ENCODE results near the gene CCDC92B. TPM values are rescaled to one million over a fixed set of nuclear protein-coding genes. Genes with fewer than 3 reads are reported as not detected.
A peak's percentile ranks its signal among the peaks of the same experiment; 100 is the strongest.

Gene CCDC92B
- total and polyA plus RNA-seq, 2 of the 13 experiments (the other 11 are each of a cell fraction or from before 2014, with no cell fraction given), result not detected

- TF ChIP-seq ETS1 (CRISPR knock-in tag; IDR thresholded peaks at IDR 0.05) (0 out of 2 replicates have a peak, but pooled peaks have one; percentile 28), CHD4 (IDR thresholded peaks at IDR 0.05; ENCODE audit: borderline replicate concordance, low read length) (no peak), RARA (CRISPR knock-in tag; IDR thresholded peaks at IDR 0.05) (peak; percentile 36; the same call in 1 of the 2 replicates), ATF2 (CRISPR knock-in tag; IDR thresholded peaks at IDR 0.05) (0 out of 2 replicates have a peak, but pooled peaks have one; percentile 23), ZUFSP (CRISPR knock-in tag; IDR thresholded peaks at IDR 0.05; ENCODE audit: borderline replicate concordance) (no peak), GMEB1 (CRISPR knock-in tag; IDR thresholded peaks at IDR 0.05; ENCODE audit: borderline replicate concordance) (peak; percentile 96), NCOA1 (CRISPR knock-in tag; IDR thresholded peaks at IDR 0.05) (no peak), NR1H2 (CRISPR knock-in tag; IDR thresholded peaks at IDR 0.05; ENCODE audit: borderline replicate concordance, low read depth) (no peak; the same call in 1 of the 2 replicates), NR2F1 (CRISPR knock-in tag; IDR thresholded peaks at IDR 0.05) (peak; percentile 91 to 94), JUN (CRISPR knock-in tag; IDR thresholded peaks at IDR 0.05) (0 out of 2 replicates have a peak, but pooled peaks have one; percentile 44), THAP9 (CRISPR knock-in tag; IDR thresholded peaks at IDR 0.05; ENCODE audit: borderline replicate concordance) (peak; percentile 57; the same call in 1 of the 2 replicates), ZNF556 (CRISPR knock-in tag; IDR thresholded peaks at IDR 0.05; ENCODE audit: borderline replicate concordance) (peak; percentile 88), HNRNPLL (IDR thresholded peaks at IDR 0.05; ENCODE audit: low read depth, low read length, poor library complexity, severe bottlenecking) (peak; percentile 73), ZNF746 (CRISPR knock-in tag; IDR thresholded peaks at IDR 0.05) (peak; percentile 19; the same call in 1 of the 2 replicates), ZNF343 (CRISPR knock-in tag; IDR thresholded peaks at IDR 0.05) (peak; percentile 74; the same call in 1 of the 2 replicates), ZNF670 (CRISPR knock-in tag; IDR thresholded peaks at IDR 0.05; ENCODE audit: borderline replicate concordance) (peak; percentile 18; the same call in 1 of the 2 replicates), HNF4G (IDR thresholded peaks at IDR 0.05; ENCODE audit: borderline replicate concordance, low read depth, low read length) (peak; percentile 60; the same call in 1 of the 2 replicates), HNF4G (CRISPR knock-in tag; IDR thresholded peaks at IDR 0.05; ENCODE audit: borderline replicate concordance, low read depth) (peak; percentile 45; the same call in 1 of the 2 replicates), ZNF75D (CRISPR knock-in tag; IDR thresholded peaks at IDR 0.05; ENCODE audit: borderline replicate concordance) (no peak)
Observed at GRCh38 chr17:2711608-2712299, 37.7 kb downstream of the CCDC92B start, which contains the start of gene CLUH (continued).
